IMR-90 (cell line): Measurements from ENCODE around the gene ERC2.

Experiments
- CEBPB ChIP-seq: IDR thresholded peaks from 2 replicates; pipeline ENCODE4 v1.6.1; 2012; ENCODE audit warnings: low read depth, low read length, improper control_type of control experiment
- CTCF ChIP-seq: conservative IDR thresholded peaks from 2 replicates; pipeline ENCODE4 v1.5.1; 2012; ENCODE audit warnings: mild to moderate bottlenecking, low read depth, low read length, improper control_type of control experiment
- FOS ChIP-seq: fragments of 150-350 bp; IDR thresholded peaks from 2 replicates; pipeline ENCODE4 v1.6.1; 2016; ENCODE audit warnings: low read depth, low read length
- MAFK ChIP-seq: IDR thresholded peaks from 2 replicates; pipeline ENCODE4 v1.6.1; 2012; ENCODE audit warnings: low read depth, low read length, improper control_type of control experiment
- MXI1 ChIP-seq: IDR thresholded peaks from 2 replicates; pipeline ENCODE4 v1.6.1; 2012; ENCODE audit warnings: low read depth, mild to moderate bottlenecking, low read length, moderate library complexity, borderline replicate concordance
- POLR2A ChIP-seq: IDR thresholded peaks from 2 replicates; pipeline ENCODE4 v1.6.1; 2012; ENCODE audit warnings: mild to moderate bottlenecking, low read depth, low read length
- RAD21 ChIP-seq: IDR thresholded peaks from 2 replicates; pipeline ENCODE4 v1.6.1; 2012; ENCODE audit warnings: low read length, improper control_type of control experiment
- RCOR1 ChIP-seq: IDR thresholded peaks from 2 replicates; pipeline ENCODE4 v1.6.1; 2012; ENCODE audit warnings: mild to moderate bottlenecking, low read length, improper control_type of control experiment; ENCODE audit not compliant: insufficient replicate concordance
- RFX5 ChIP-seq: IDR thresholded peaks from 2 replicates; pipeline ENCODE4 v1.8.0; 2012; ENCODE audit warnings: low read depth, mild to moderate bottlenecking, low read length, moderate library complexity
- SMC3 ChIP-seq: fragments of 150-350 bp; IDR thresholded peaks from 2 replicates; pipeline ENCODE4 v1.6.1; 2016; ENCODE audit warnings: low read depth, mild to moderate bottlenecking, antibody characterized with exemption, low read length, moderate library complexity
- USF2 ChIP-seq: fragments of 150-350 bp; IDR thresholded peaks from 2 replicates; pipeline ENCODE4 v1.6.1; 2017; ENCODE audit warnings: mild to moderate bottlenecking, antibody characterized with exemption, low read length, low read depth

DNA sequence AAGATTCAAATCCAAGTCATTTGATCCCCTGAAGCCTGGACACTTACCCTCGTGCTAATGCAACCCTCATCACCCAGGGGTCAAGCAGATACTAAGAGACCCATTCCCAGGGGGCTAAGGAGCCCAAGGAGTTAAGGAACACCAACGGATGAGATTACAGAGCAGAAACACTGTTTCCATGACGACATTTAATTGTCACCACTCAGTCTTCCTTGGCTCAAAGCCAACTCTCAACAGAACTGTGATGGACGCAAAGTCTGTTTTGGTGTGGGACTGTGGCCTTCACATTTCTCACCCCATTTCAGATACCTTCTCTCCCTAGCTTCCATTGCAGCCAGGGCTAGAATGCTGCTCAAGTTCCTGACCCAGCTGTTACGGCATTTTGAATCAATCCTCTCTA, 597.7 kb downstream of the ERC2 start:
- TF ChIP-seq CTCF (no peak), RCOR1 (no peak), POLR2A (no peak), RFX5 (no peak), MAFK (no peak), CEBPB (no peak), RAD21 (no peak), SMC3 (no peak), MXI1 (no peak), FOS (no peak), USF2 (no peak)
